H1 (cell line): ENCODE results near the gene ATP5ME. TPM values are rescaled to one million over a fixed set of nuclear protein-coding genes. Genes with fewer than 3 reads are reported as not detected.

ENCODE experiments used
- CTCF ChIA-PET: fragments of 300-600 bp; sonication (Branson Sonifier 250); formaldehyde crosslinking; loops from one replicate; lab custom pipeline; 2021; ENCODE audit not compliant: partially characterized antibody; lab: Charles Lee
- POLR2A ChIA-PET: fragments of 300-600 bp; sonication (Branson Sonifier 250); formaldehyde crosslinking; loops from one replicate; lab custom pipeline; 2021; ENCODE audit warnings: inconsistent platforms; ENCODE audit not compliant: partially characterized antibody; lab: Charles Lee
- DNase-seq, 2 experiments: peaks; one replicate each; pipeline versions ENCODE4 v3.0.0 to v3.0.0-alpha.2; 2010 to 2022; ENCODE audit warnings: low spot score in 2 of 2, low read depth in 1 of 2, mixed read lengths in 1 of 2
- FAIRE-seq: peaks from 2 replicates; lab custom pipeline; 2011; peaks lifted over from hg19 to GRCh38; lab: Jason Lieb, UNC
- H2AFZ ChIP-seq: 2 replicates; pipeline ENCODE4 v1.8.1; 2012; ENCODE audit warnings: low read length, inconsistent platforms
- H2AK5ac ChIP-seq: 2 replicates; pipeline ENCODE4 v1.6.1; 2013; ENCODE audit warnings: low read depth, low read length
- H2BK120ac ChIP-seq: replicated peaks from 2 replicates; pipeline ENCODE3; 2013; ENCODE audit warnings: low read depth, low read length, inconsistent platforms
- H2BK12ac ChIP-seq: 2 replicates; pipeline ENCODE4 v1.6.1; 2013; ENCODE audit warnings: low read depth, low read length
- H2BK15ac ChIP-seq: 2 replicates; pipeline ENCODE4 v1.6.1; 2013; ENCODE audit warnings: low read length
- H2BK20ac ChIP-seq: 2 replicates; pipeline ENCODE4 v1.6.1; 2013; ENCODE audit warnings: low read length
- H2BK5ac ChIP-seq: 2 replicates; pipeline ENCODE4 v1.6.1; 2013; ENCODE audit warnings: low read depth, low read length
- H3K14ac ChIP-seq: 2 replicates; pipeline ENCODE4 v1.6.1; 2013; ENCODE audit warnings: inconsistent platforms; ENCODE audit not compliant: insufficient read length
- H3K18ac ChIP-seq: 2 replicates; pipeline ENCODE4 v1.6.1; 2013; ENCODE audit warnings: low read length; ENCODE audit errors: extremely low read depth
- H3K23ac ChIP-seq: 2 replicates; pipeline ENCODE4 v1.6.1; 2013; ENCODE audit warnings: inconsistent platforms; ENCODE audit not compliant: insufficient read length
- H3K23me2 ChIP-seq: 2 replicates; pipeline ENCODE4 v1.6.1; 2013; ENCODE audit warnings: low read depth, low read length
- H3K27ac ChIP-seq: 2 replicates; pipeline ENCODE4 v1.6.1; 2011; ENCODE audit warnings: low read depth, low read length, inconsistent platforms
- H3K27me3 ChIP-seq, 4 experiments: replicated peaks in 1 of 4; 1 replicate in 1 of 4; 2 replicates in 3 of 4; pipeline versions ENCODE4 v1.6.1 to v1.8.1; 2011 to 2013; ENCODE audit warnings: low read length in 3 of 4, mild to moderate bottlenecking in 3 of 4, inconsistent platforms in 2 of 4, mixed read lengths in 2 of 4, moderate library complexity in 1 of 4; ENCODE audit not compliant: control insufficient read depth in 3 of 4, insufficient read depth in 3 of 4; ENCODE audit errors: extremely low read depth in 1 of 4
- H3K36me3 ChIP-seq, 4 experiments: 2 replicates each; pipeline versions ENCODE4 v1.6.1 to v1.8.1; 2011 to 2013; ENCODE audit warnings: mild to moderate bottlenecking in 4 of 4, low read length in 3 of 4, moderate library complexity in 2 of 4, control low read depth in 1 of 4, inconsistent platforms in 1 of 4; ENCODE audit not compliant: insufficient read depth in 4 of 4, control insufficient read depth in 2 of 4
- H3K4ac ChIP-seq: replicated peaks from 2 replicates; pipeline ENCODE3; 2013; ENCODE audit warnings: low read length, low read depth, mixed read lengths, inconsistent platforms; ENCODE audit not compliant: insufficient read length
- H3K4me1 ChIP-seq, 4 experiments: replicated peaks in 1 of 4; 1 replicate in 1 of 4; 2 replicates in 3 of 4; pipeline versions ENCODE4 v1.6.1 to v1.8.1; 2011 to 2013; ENCODE audit warnings: low read length in 3 of 4, inconsistent platforms in 2 of 4, mixed read lengths in 1 of 4; ENCODE audit not compliant: insufficient read depth in 4 of 4, control insufficient read depth in 3 of 4
- H3K4me2 ChIP-seq, 2 experiments: 2 replicates each; pipeline versions ENCODE4 v1.6.1 to v1.8.1; 2011 to 2013; ENCODE audit warnings: low read depth in 2 of 2, low read length in 2 of 2, control low read depth in 1 of 2, inconsistent platforms in 1 of 2, mild to moderate bottlenecking in 1 of 2; ENCODE audit not compliant: insufficient read depth in 1 of 2
- H3K4me3 ChIP-seq, 4 experiments: fragments of 200-600, 300-600 bp in 1 of 4; sonication (generic), shearing (Covaris generic), sonication (Bioruptor Twin) in 1 of 4; 2 replicates each; pipeline versions ENCODE4 v1.5.1 to v1.8.1; 2011 to 2016; ENCODE audit warnings: low read length in 4 of 4, low read depth in 3 of 4, control low read depth in 2 of 4, inconsistent platforms in 2 of 4, mild to moderate bottlenecking in 2 of 4, mixed read lengths in 1 of 4, moderate library complexity in 1 of 4; ENCODE audit not compliant: insufficient read depth in 2 of 4; ENCODE audit errors: extremely low read depth in 1 of 4
- H3K56ac ChIP-seq: replicated peaks from 2 replicates; pipeline ENCODE3; 2013; ENCODE audit warnings: low read depth, mild to moderate bottlenecking, mixed read lengths, low read length, inconsistent platforms; ENCODE audit not compliant: insufficient read length
- H3K79me1 ChIP-seq: 2 replicates; pipeline ENCODE4 v1.6.1; 2013; ENCODE audit warnings: low read depth, low read length, control low read depth
- H3K79me2 ChIP-seq, 2 experiments: 2 replicates each; pipeline versions ENCODE4 v1.6.1 to v1.8.1; 2012 to 2013; ENCODE audit warnings: low read length in 2 of 2, mild to moderate bottlenecking in 2 of 2, inconsistent platforms in 1 of 2; ENCODE audit not compliant: insufficient read depth in 2 of 2, control insufficient read depth in 1 of 2
- H3K9ac ChIP-seq, 4 experiments: replicated peaks in 1 of 4; 1 replicate in 1 of 4; 2 replicates in 3 of 4; pipeline versions ENCODE4 v1.6.1 to v1.8.1; 2011 to 2013; ENCODE audit warnings: low read depth in 3 of 4, low read length in 3 of 4, control low read depth in 2 of 4, mild to moderate bottlenecking in 2 of 4, moderate library complexity in 2 of 4, inconsistent platforms in 1 of 4; ENCODE audit errors: extremely low read depth in 1 of 4
- H3K9me3 ChIP-seq, 2 experiments: 2 replicates each; pipeline versions ENCODE4 v1.6.1 to v1.8.1; 2012 to 2013; ENCODE audit warnings: mild to moderate bottlenecking in 2 of 2, moderate library complexity in 2 of 2, control low read depth in 1 of 2, inconsistent platforms in 1 of 2, low read depth in 1 of 2, low read length in 1 of 2, mixed read lengths in 1 of 2; ENCODE audit not compliant: insufficient read depth in 2 of 2
- H4K20me1 ChIP-seq, 2 experiments: replicated peaks in 1 of 2; 2 replicates each; pipeline versions ENCODE3 to v1.8.1; 2011 to 2013; ENCODE audit warnings: inconsistent platforms in 2 of 2, low read length in 2 of 2, mild to moderate bottlenecking in 1 of 2; ENCODE audit not compliant: insufficient read depth in 2 of 2, control insufficient read depth in 1 of 2
- H4K5ac ChIP-seq: 2 replicates; pipeline ENCODE4 v1.6.1; 2013; ENCODE audit warnings: low read length, low read depth, mixed read lengths, inconsistent platforms; ENCODE audit not compliant: insufficient read length
- H4K8ac ChIP-seq: 2 replicates; pipeline ENCODE4 v1.8.0; 2013; ENCODE audit warnings: mild to moderate bottlenecking, moderate library complexity, low read length, inconsistent platforms; ENCODE audit not compliant: insufficient read depth; ENCODE audit errors: extremely low read depth
- H4K91ac ChIP-seq: replicated peaks from 2 replicates; pipeline ENCODE3; 2013; ENCODE audit warnings: low read length, mixed read lengths, inconsistent platforms; ENCODE audit not compliant: insufficient read length
- GTF2F1 ChIP-seq: IDR thresholded peaks from 2 replicates; pipeline ENCODE4 v1.6.1; 2012; ENCODE audit warnings: low read depth, low read length, improper control_type of control experiment, borderline replicate concordance
- KDM4A ChIP-seq: IDR thresholded peaks from one replicate; pipeline ENCODE4 v1.7.1; 2012; ENCODE audit warnings: low read depth, mild to moderate bottlenecking, moderate library complexity, low read length, inconsistent platforms; ENCODE audit not compliant: severe bottlenecking
- RBBP5 ChIP-seq: IDR thresholded peaks from 2 replicates; pipeline ENCODE4 v1.7.1; 2012; ENCODE audit warnings: low read depth, mild to moderate bottlenecking, inconsistent platforms, low read length, moderate library complexity, borderline replicate concordance
- SP4 ChIP-seq: IDR thresholded peaks from 2 replicates; pipeline ENCODE4 v1.6.1; 2012; ENCODE audit warnings: low read length, inconsistent platforms
- SUZ12 ChIP-seq: fragments of 200-600 bp; sonication (generic); IDR thresholded peaks from 2 replicates; pipeline ENCODE4 v1.6.1; 2012; ENCODE audit warnings: mild to moderate bottlenecking, inconsistent platforms, low read length, moderate library complexity, mixed read lengths
- TAF1 ChIP-seq: IDR thresholded peaks from 2 replicates; pipeline ENCODE4 v1.6.1; 2011; ENCODE audit warnings: mild to moderate bottlenecking, low read depth, low read length
- ZNF274 ChIP-seq: IDR thresholded peaks from 2 replicates; pipeline ENCODE4 v1.7.0; 2012; ENCODE audit warnings: low read length, borderline replicate concordance; ENCODE audit errors: extremely low read depth
- WGBS, 2 experiments: shearing (Covaris generic) in 1 of 2; methylation state at CpG; one replicate each; pipeline versions ENCODE4 v1.1.6 to v1.1.7; 2013 to 2015; ENCODE audit warnings: low lambda C conversion rate in 2 of 2, mixed read lengths in 2 of 2, inconsistent platforms in 1 of 2, low coverage in 1 of 2, missing lambda C conversion rate in 1 of 2; ENCODE audit not compliant: insufficient replicate concordance in 2 of 2, insufficient coverage in 1 of 2, insufficient read length in 1 of 2; ENCODE audit errors: extremely low coverage in 1 of 2, missing lambda C conversion rate in 1 of 2; 5-methylcytosine and 5-hydroxymethylcytosine counted together
- polyA plus RNA-seq, 7 experiments: library from polyadenylated mRNA; depleted of rRNA in 3 of 7; stranded (reverse) in 5 of 7; unstranded in 2 of 7; fragments of >200 nt in 5 of 7; fragments of 200-250 nt in 2 of 7; gene quantifications; 1 replicate in 5 of 7; 2 replicates in 1 of 7; 4 replicates in 1 of 7; pipeline versions ENCODE4 v1.2.1 to v1.2.3, GENCODE V29; 2011 to 2013; ENCODE audit warnings: missing spikeins in 2 of 7, mixed read lengths in 2 of 7
- total RNA-seq: library from RNA; stranded (reverse); fragmentation: NEBNext Ultra II Directional; extraction: Animal tissue kit (Norgen Biotek cat#: 25700); gene quantifications from 2 replicates; pipeline ENCODE4 v1.2.1, GENCODE V29; 2021
- TF ChIP-seq, protein P1 (sequence below), 3 experiments: IDR thresholded peaks; 1 replicate in 2 of 3; 2 replicates in 1 of 3; pipeline versions ENCODE4 v1.5.1 to v1.6.1; 2011; ENCODE audit warnings: low read length in 3 of 3, mild to moderate bottlenecking in 3 of 3, inconsistent platforms in 2 of 3, low read depth in 1 of 3, moderate library complexity in 1 of 3; ENCODE audit not compliant: insufficient read depth in 1 of 3; ENCODE audit errors: control extremely low read depth in 1 of 3

ATP5ME gene
- total and polyA plus RNA-seq, 2 of the 8 experiments (the other 6 are each of a cell fraction or from before 2014, with no cell fraction given) = 375 to 450 TPM

DNA sequence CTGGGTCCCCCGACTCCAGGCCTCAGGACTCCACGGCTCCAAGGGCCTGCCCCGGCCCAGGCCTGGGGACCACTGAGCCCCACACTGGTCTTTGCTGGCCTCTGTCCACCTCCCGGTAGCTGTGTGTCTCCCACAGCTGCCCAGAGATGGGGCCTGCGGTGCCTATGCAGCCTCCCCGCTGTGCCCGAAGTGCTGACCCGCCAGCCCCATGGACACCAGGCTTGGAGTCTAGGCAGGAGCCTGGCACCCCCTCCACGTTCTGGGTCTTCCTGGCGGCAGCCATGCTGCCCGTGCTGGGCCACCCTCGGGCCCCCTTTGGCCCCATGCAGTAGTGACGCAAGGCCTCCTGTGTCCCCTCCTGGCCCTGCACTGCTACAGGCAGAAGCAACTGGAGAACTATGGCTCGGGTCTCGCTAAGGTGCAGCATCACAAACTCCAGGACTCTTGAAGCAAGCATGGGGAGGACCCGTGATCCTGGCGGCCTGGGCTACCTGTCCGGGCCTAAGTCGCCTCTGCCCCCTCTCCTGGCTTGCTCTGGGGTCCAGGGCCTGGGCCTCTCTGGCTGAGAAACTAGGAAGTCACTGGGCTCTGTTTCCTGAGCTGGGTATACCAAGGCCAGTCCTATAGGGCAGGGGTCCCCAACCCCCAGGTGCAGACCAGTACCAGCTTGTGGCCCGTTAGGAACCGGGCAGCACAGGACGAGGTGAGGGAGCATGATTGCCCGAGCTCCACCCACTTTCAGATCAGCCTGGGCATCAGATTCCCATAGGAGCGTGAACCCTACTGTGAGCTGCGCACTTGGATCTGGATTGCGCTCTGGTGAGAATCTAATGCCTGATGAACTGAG lies 1.2 kb upstream of the ATP5ME start:
- POLR2A ChIA-PET = interaction anchor here (0.7 to 4.6 kb wide), 13 partner anchors 8 to 75 kb away, joined by 3 to 53 read pairs (median 3); no protein-coding TSS in a partner anchor
- Histone ChIP-seq H3K4ac (no peak overlapping the region), H2AFZ (no peak overlapping the region)
- TF ChIP-seq SP4 (no peak), TAF1 (no peak), SUZ12 (no peak), GTF2F1 (no peak), KDM4A (no peak), ZNF274 (no peak), RBBP5 (no peak)
- TF ChIP-seq, protein P1, sequence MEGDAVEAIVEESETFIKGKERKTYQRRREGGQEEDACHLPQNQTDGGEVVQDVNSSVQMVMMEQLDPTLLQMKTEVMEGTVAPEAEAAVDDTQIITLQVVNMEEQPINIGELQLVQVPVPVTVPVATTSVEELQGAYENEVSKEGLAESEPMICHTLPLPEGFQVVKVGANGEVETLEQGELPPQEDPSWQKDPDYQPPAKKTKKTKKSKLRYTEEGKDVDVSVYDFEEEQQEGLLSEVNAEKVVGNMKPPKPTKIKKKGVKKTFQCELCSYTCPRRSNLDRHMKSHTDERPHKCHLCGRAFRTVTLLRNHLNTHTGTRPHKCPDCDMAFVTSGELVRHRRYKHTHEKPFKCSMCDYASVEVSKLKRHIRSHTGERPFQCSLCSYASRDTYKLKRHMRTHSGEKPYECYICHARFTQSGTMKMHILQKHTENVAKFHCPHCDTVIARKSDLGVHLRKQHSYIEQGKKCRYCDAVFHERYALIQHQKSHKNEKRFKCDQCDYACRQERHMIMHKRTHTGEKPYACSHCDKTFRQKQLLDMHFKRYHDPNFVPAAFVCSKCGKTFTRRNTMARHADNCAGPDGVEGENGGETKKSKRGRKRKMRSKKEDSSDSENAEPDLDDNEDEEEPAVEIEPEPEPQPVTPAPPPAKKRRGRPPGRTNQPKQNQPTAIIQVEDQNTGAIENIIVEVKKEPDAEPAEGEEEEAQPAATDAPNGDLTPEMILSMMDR (IDR thresholded peaks at IDR 0.05; ENCODE audit: control extremely low read depth in 1 of 3, insufficient read depth in 1 of 3, low read depth in 1 of 3, low read length in 3 of 3) = no peak

More for the DNA sequence above, 1.2 kb upstream of the ATP5ME start:
- no peaks in the 10 kb centered on the region for H3K9me3 ChIP-seq
- H3K18ac ChIP-seq = no peak overlapping the region
- no peak for DNase-seq
- H2BK15ac ChIP-seq = no peak overlapping the region; the same call in 1 of the 2 replicates
- peaks cover 3 to 12% of the 10 kb centered on the region in 2 experiments for H4K20me1 ChIP-seq
- CTCF ChIA-PET = interaction anchor here (0.8 to 3.4 kb wide), 8 partner anchors 9 to 102 kb away, joined by 3 to 20 read pairs (median 4); no protein-coding TSS in a partner anchor
- no peak overlapping the region for H2BK5ac ChIP-seq
- no peak overlapping the region for H2AK5ac ChIP-seq
- peak overlapping the region in 2 of 4 experiments; percentile 74 to 79; a peak in 2 of 7 replicates for H3K9ac ChIP-seq
- peaks cover 0 to 7% of the 10 kb centered on the region in 2 experiments; a peak in 2 of 4 replicates for H3K79me2 ChIP-seq
- H3K56ac ChIP-seq = peak overlapping the region; percentile 77
- no peak for FAIRE-seq
- no peak overlapping the region; the same call in 1 of the 2 replicates for H2BK12ac ChIP-seq
- 0 out of 2 replicates have a peak overlapping the region, but pooled peaks have one; percentile 66 for H3K27ac ChIP-seq
- H3K79me1 ChIP-seq = peaks cover 7% of the 10 kb centered on the region; the same call in 1 of the 2 replicates
- WGBS, 2 experiments = 87% methylated on average over 23 of the region's 26 CpGs; no CpG with 5 or more reads in 1 of the 2 experiments
- H3K36me3 ChIP-seq = peaks cover 8 to 25% (median 13%) of the 10 kb centered on the region in 4 experiments
- no peak overlapping the region for H4K91ac ChIP-seq
- peak overlapping the region; percentile 75; the same call in 1 of the 2 replicates for H4K8ac ChIP-seq
- no peak overlapping the region for H3K14ac ChIP-seq
- H3K4me1 ChIP-seq = peaks cover 3 to 6% (median 4%) of the 10 kb centered on the region in 4 experiments; a peak in 6 of 7 replicates
- H3K23ac ChIP-seq = no peak overlapping the region
- peak overlapping the region; percentile 65 to 83 for H3K4me2 ChIP-seq
- no peak overlapping the region for H2BK20ac ChIP-seq
- no peak overlapping the region for H2BK120ac ChIP-seq
- H4K5ac ChIP-seq = no peak overlapping the region
- H3K27me3 ChIP-seq = no peaks in the 10 kb centered on the region; a peak in 2 of 7 replicates
- peak overlapping the region; percentile 70 to 100 (median 78) for H3K4me3 ChIP-seq
- H3K23me2 ChIP-seq = peaks cover 12% of the 10 kb centered on the region; the same call in 1 of the 2 replicates
